HG03025 (cell line): ENCODE results near the gene CXCR4.
A peak's percentile ranks its signal among the peaks of the same experiment; 100 is the strongest.
"Not testable (repeated sequence)": the region's sequence is repeated elsewhere in the genome, so short reads cannot be mapped to it uniquely, and the experiment has no call there.

Experiments
- ATAC-seq: cut with Tn5 transposase; IDR thresholded peaks from one replicate; pipeline ENCODE4 v1.9.1; 2021; ENCODE audit warnings: mild to moderate bottlenecking, moderate library complexity; ENCODE audit not compliant: unreplicated experiment, low FRiP score

CXCR4 gene

DNA sequence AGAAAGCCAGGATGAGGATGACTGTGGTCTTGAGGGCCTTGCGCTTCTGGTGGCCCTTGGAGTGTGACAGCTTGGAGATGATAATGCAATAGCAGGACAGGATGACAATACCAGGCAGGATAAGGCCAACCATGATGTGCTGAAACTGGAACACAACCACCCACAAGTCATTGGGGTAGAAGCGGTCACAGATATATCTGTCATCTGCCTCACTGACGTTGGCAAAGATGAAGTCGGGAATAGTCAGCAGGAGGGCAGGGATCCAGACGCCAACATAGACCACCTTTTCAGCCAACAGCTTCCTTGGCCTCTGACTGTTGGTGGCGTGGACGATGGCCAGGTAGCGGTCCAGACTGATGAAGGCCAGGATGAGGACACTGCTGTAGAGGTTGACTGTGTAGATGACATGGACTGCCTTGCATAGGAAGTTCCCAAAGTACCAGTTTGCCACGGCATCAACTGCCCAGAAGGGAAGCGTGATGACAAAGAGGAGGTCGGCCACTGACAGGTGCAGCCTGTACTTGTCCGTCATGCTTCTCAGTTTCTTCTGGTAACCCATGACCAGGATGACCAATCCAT lies 2.7 kb downstream of the CXCR4 start:
- no peak for ATAC-seq

GRCh38 chr2:136114382-136114781 lies 3.6 kb downstream of the CXCR4 start:
- no peak for ATAC-seq

GRCh38 chr2:136113209-136113971 lies 4.6 kb downstream of the CXCR4 start:
- ATAC-seq = no peak

- no peak for ATAC-seq
Observed at GRCh38 chr2:136112317-136113208, 5.4 kb downstream of the CXCR4 start.

DNA sequence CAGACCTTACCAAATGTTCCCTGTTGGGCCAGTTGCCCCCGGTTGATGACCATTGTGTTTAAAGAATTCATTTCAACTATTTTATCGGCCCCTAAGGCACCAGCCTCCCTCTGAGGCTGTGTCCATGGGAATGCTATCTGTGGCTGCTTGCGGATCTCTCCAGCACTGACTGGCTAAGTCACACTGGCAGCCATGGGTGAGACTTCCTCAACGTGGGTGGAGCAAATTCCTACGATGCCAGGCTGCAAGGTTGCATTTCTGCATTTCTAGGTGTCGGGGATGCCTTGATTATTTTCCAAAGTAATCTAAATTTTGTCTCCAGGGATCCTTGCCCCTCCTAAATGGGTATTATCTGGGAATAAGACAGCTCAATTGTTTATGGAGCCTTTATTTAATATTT lies 6.2 kb downstream of the CXCR4 start:
- no peak for ATAC-seq

DNA sequence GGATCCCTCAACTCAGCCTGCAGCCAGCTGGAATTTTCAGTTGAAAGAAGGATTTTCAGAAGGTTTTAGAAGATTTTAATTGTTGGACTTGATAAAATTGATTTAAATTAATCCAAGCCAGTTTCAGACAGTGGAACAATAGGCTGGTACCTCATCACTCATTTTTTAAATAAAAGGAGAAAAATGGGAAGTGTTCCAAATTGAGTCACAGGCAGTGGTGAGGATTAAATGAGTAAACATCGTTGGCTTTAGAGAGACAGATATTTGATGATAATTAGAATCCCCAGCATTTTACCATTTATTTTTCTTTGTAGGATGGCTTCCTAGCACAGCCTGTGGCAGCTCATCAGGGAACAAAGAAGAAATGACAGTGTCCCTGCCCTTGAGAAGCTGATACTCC lies 7.4 kb downstream of the CXCR4 start:
- no peak for ATAC-seq

- ATAC-seq = no peak
Observed at GRCh38 chr2:136108463-136108862, 9.5 kb downstream of the CXCR4 start.

DNA sequence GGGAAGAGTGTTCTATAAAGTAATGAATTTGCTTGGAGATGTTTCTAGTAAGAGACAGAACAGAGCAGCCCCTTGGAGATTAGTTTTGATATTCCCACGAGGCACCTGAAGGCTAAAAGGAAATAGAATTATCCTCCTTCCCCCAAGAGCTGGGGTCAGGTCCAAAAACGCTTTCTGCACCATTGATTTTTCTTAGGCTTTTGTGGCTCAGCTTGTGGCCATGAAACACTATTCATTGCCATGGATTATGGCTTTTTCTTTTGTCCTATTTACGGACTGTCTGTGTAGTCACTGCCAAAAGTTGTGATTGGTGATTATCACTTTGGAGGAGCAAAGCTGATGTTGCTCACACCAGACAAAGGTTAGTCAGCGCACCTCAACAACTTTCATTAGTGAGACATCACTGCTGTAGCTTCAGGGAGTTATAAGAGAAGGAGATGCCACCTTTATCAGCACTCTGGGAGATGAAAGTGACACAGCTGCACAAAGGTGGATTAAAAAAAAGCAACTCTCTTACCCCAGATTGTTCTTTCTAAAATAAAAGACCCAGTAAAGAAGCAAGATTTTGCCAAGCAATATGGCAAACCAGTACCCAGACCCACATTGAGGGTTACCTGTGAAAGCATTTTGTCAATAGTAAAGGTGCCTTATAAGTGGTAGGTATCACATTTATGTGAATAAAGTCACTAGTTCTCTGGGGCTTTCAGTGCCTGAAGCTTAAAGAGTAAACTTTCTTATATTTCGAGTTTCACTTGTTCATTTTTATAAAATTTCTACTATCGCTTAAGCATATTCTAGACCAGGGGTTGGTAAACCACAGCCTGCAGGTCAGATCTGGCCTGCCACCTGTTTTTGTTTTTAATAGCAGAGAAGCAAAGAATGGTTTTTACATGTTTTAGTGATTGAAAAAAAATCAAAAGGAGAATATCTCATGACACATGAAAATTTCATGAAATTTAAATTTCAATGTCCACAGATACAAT lies 10.6 kb downstream of the CXCR4 start:
- ATAC-seq = peak; percentile 71

DNA sequence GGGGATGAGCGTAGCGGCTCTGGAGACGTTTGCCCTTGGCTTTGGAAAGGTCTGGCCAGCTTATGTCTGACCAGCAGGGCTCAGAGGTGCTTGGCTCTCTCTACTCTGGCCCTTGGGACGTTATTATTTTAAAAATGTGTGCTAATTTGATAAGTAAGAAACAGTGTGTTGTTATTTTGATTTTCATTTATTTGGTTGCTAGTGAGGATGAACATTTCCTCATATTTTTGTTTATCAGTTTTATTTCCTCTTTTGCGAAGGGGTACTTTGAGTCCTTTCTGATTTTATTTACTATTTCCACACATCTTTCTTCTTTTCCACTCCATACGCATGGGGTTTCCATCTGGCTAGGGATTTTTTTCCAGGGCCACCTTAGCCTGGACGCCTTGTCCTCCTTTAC lies 11.4 kb downstream of the CXCR4 start:
- ATAC-seq = no peak

- no peak for ATAC-seq
Observed at GRCh38 chr2:136104977-136105376, 13.0 kb downstream of the CXCR4 start.

GRCh38 chr2:136101042-136101441 lies 16.9 kb downstream of the CXCR4 start:
- no peak for ATAC-seq

GRCh38 chr2:136098441-136098840 lies 19.5 kb downstream of the CXCR4 start:
- ATAC-seq = no peak

DNA sequence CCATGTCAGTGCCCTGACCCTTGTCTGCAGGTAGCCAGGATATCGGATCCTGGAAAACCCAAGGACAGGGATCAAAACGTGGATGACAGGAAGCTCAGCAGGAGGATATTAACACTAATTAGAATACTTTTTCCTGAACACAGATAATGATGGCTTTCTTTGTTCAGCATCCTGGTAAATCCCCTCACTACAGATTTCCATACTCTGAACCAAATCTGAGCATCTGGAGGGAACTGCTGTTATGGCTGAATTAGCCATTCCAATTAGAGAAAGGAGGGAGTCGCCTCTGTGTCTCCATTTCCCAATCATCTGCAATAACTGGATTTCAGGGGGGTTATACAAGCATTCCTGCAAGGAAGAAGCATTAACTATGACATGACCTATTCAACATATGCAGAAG lies 24.4 kb downstream of the CXCR4 start:
- ATAC-seq = no peak

GRCh38 chr2:136091899-136092298 lies 26.1 kb downstream of the CXCR4 start:
- no peak for ATAC-seq

- not testable (repeated sequence) for ATAC-seq
Observed at GRCh38 chr2:136087901-136088460, 30.0 kb downstream of the CXCR4 start.

- ATAC-seq = no peak
Observed at GRCh38 chr2:136086253-136087016, 31.5 kb downstream of the CXCR4 start.

DNA sequence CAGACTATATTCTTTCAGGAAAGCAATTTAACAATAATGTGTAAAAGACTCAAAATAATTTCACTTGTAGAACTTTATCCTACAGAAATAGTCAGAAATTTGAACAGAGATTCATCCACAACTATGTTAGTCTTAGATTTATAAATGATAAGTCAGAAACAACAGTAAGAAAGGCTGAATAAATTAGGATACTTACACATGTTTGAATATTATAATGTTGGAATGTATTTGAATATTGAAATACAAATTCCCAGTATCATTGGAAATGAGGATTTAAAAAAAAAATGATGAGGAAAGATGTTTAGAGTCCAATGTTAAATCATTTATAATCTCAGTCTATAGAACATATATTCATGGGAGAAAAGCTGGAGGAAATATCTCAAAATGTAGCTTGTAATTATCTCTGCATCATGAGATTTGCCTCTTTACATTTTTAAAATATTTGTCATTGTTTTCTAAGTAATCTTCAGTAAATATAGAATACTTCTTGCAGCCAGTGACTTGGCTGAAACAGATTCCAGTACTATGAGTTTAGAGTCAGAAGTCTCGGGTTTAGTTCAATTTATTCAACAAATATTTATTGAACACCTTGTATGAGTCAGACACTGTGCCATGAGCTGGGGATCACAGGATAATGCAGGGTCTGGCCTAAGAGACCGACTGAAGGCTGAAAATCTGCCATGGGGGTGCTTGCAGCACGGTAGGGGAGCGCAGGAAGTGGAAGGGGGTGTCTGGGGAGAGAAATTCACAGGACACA lies 32.3 kb downstream of the CXCR4 start:
- no peak for ATAC-seq

DNA sequence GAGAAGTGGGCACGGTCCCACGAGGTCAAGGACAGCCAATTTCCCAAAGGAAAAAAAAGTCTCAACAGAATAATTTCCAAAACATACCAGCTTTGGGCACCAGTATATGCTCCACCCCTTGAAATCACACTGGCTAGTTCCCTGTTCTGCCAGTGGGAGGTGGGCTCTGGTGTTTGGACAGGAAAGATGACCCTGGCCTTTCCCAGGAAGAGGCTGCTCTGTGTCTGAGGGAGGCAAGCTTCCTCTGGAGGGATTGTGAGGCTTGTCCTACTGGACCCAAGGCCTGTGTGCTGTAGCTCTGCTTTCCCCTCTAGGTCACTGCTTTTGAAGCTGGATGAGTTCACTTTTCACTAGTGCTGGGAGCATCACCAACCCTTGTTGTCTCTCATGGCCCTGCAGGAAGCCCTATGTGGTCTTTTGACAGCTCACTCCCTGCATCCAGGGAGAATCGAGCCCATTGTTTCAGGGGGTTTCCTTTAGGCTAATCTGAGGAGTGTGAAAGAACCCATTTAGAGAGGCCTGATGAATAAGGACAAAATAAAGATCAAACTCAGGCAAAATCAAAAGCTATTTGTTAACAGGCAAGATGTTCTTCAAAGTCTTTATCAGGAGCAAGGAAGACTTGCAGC lies 36.3 kb downstream of the CXCR4 start:
- ATAC-seq = no peak
